ENCODE data around the gene GPR137B.
"Not testable (repeated sequence)": the region's sequence is repeated elsewhere in the genome, so short reads cannot be mapped to it uniquely, and the experiment has no call there.

Gene GPR137B

GRCh38 chr1:236161755-236162154 is 19.4 kb downstream of the GPR137B start:
- not testable (repeated sequence) for DNase-seq

GRCh38 chr1:236163463-236164153 is 21.3 kb downstream of the GPR137B start:
- DNase-seq = no peak

- no peak for DNase-seq
Measured at GRCh38 chr1:236164273-236164672, 21.9 kb downstream of the GPR137B start.

GRCh38 chr1:236165238-236165981 is 23.1 kb downstream of the GPR137B start:
- DNase-seq = no peak

- no peak for DNase-seq
Measured at GRCh38 chr1:236166041-236166440, 23.7 kb downstream of the GPR137B start.

DNA sequence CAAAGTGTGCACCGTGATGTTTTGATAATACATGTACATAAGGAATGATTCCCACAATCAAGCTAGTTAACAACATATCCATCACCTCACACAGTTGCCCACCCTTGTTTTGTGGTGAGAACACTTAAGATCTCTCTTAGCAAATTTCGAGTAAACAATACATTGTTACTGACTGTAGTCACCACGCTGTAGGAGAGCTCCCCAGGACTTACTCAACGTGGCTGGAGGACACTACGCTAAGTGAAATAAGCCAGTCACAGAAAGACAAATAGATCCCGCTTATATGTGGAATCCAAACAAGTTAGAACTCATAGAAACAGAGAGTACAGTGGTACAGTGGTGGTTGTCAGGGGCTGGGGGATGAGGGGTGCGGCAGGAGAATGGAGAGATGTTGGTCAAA is 24.8 kb downstream of the GPR137B start:
- DNase-seq = no peak

DNA sequence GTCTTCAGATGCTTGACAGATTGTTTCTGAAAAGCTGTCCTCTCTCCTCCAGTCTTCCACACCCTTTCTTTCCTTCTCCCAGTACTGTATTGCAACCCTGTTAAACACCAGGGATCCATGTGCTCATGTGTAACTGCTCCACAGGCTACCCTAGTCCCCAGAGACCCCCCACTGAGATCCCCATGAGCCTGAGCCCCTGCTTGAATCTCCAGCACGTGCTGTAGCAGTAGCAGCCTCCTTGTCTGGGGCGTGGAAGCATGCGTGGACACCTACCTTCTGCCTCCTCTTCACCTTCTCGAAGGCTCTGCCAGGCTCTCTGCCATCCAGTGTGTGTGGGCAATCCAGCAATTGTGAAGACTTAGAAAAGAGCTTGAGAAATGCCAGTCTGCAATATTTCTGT is 25.2 kb downstream of the GPR137B start:
- no peak for DNase-seq

- no peak for DNase-seq
Measured at GRCh38 chr1:236168716-236169429, 26.5 kb downstream of the GPR137B start.

DNA sequence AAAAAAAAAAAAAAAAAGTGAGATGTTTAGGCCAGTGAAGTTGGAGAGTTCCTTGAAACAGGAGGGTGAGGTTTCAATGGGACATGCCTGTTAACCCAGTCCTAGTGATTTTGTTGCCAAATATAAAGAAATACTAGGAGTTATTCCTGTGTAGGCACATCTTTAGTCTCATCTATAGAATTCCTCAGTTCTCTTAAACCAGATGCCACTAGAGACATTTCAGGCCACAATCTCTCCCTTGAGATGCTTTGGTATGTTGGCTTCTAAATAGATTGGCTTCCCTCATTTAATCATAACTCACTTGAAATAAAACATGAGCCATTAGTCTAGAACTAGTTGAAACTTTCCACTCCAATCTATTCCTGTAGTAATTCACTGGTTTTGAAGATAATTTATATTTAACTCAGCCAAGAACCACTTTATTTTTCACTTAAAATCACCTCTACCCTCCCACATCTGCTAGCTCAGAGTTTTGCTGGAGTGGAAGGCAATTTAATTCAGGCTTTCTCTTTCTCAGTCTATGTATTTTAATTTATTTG is 29.8 kb downstream of the GPR137B start:
- no peak for DNase-seq

- DNase-seq = no peak
Measured at GRCh38 chr1:236173174-236173767, 30.9 kb downstream of the GPR137B start.

DNA sequence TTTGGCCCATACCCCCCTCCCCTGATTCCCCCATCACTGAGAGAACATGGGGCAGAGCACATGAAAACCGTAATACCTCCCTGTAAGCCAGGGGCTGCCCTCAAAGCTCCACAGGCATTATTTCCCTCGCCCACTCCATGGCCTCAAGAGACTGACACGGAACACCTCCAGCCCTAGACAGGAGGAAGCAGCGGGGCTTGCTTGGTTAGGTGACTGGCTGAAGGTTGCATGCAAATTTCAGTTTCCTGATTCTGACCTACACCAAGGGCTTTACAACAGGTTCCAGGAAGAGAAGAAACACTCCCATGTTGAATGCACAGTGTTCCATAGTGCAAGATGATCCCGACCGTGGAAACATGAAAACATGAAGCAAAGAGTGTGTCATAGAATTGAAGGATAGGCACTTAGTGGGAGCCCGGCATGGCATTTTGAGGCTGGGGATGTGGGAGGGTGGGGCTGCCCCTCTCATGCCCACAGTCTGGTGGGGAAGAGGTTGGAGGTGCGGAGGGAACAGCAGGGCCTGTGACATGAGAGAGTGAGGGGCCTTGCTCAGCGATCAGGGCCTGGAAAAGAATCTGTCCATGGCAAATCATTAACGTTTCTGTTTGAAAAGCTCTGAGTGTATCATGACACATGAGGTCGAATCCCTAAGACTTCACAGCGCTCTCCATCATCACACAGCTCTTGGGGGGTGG is 33.5 kb downstream of the GPR137B start:
- no peak for DNase-seq

- no peak for DNase-seq
Measured at GRCh38 chr1:236176337-236177336, 34.3 kb downstream of the GPR137B start.

- DNase-seq = no peak
Measured at GRCh38 chr1:236179634-236180033, 37.3 kb downstream of the GPR137B start.

- DNase-seq = no peak
Measured at GRCh38 chr1:236181059-236181458, 38.7 kb downstream of the GPR137B start.

GRCh38 chr1:236185687-236186086 is 43.3 kb downstream of the GPR137B start:
- no peak for DNase-seq

GRCh38 chr1:236186471-236186870 is 44.1 kb downstream of the GPR137B start:
- not testable (repeated sequence) for DNase-seq

DNA sequence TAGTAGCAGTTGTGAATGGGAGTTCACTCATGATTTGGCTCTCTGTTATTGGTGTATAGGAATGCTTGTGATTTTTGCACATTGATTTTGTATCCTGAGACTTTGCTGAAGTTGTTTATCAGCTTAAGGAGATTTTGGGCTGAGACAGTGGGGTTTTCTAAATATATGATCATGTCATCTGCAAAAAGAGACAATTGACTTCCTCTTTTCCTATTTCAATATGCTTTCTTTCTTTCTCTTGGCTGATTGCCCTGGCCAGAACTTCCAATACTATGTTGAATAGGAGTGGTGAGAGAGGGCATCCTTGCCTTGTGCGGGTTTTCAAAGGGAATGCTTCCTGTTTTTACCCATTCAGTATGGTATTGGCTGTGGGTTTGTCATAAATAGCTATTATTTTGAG is 45.7 kb downstream of the GPR137B start:
- DNase-seq = not testable (repeated sequence)

- DNase-seq = no peak
Measured at GRCh38 chr1:236193184-236193583, 50.8 kb downstream of the GPR137B start.

- no peak for DNase-seq
Measured at GRCh38 chr1:236200925-236201324, 58.6 kb downstream of the GPR137B start.

GRCh38 chr1:236201786-236202185 is 59.4 kb downstream of the GPR137B start:
- DNase-seq = no peak

DNA sequence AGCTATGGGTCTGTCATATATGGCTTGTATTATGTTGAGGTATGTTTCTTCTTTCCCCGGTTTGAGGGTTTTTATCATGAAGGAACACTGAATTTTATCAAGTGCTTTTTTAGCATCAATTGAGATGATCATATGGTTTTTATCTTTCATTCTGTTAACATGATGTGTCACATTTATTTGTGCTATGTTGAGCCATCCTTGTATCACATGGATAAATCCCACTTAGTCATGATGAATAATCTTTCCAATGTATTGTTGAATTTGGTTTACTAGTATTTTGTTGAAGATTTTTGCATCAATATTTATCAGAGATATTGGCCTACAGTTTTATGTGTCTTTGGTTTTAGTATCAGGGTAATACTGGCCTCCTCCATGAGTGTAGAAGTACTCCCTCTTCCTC is 61.7 kb downstream of the GPR137B start:
- no peak for DNase-seq

All from NCI-H2081 treated with DMSO at 0.1 percent for 48 hours (cell line).